GM18873 (cell line): ENCODE measurements around the gene APCDD1L.

Source experiments
- ATAC-seq: cut with Tn5 transposase; IDR thresholded peaks from one replicate; pipeline ENCODE4 v1.9.1; 2021; ENCODE audit warnings: mild to moderate bottlenecking, moderate library complexity, moderate number of reproducible peaks; ENCODE audit not compliant: unreplicated experiment, low FRiP score

APCDD1L gene

GRCh38 chr20:58515233-58516212 lies at the start of gene APCDD1L:
Gene APCDD1L (minus strand): TSS chr20:58515399. CDS start chr20:58514707, 692 bp downstream.
- no peak for ATAC-seq

GRCh38 chr20:58559368-58559729 lies 44.1 kb upstream of the APCDD1L start:
- ATAC-seq = no peak

GRCh38 chr20:58558486-58559367 lies 43.5 kb upstream of the APCDD1L start:
- ATAC-seq = no peak

- ATAC-seq = no peak
These were observed 42.6 kb upstream of the APCDD1L start for GRCh38 chr20:58557733-58558342.

GRCh38 chr20:58556961-58557360 lies 41.8 kb upstream of the APCDD1L start:
- no peak for ATAC-seq

- ATAC-seq = no peak
These were observed 40.0 kb upstream of the APCDD1L start for GRCh38 chr20:58555078-58555765.

GRCh38 chr20:58554541-58554940 lies 39.3 kb upstream of the APCDD1L start:
- ATAC-seq = no peak

GRCh38 chr20:58553841-58554240 lies 38.6 kb upstream of the APCDD1L start:
- no peak for ATAC-seq

- no peak for ATAC-seq
These were observed 38.0 kb upstream of the APCDD1L start for GRCh38 chr20:58553166-58553696.

GRCh38 chr20:58552366-58552934 lies 37.3 kb upstream of the APCDD1L start:
- ATAC-seq = no peak

GRCh38 chr20:58551631-58552030 lies 36.4 kb upstream of the APCDD1L start:
- ATAC-seq = no peak

- ATAC-seq = no peak
These were observed 35.3 kb upstream of the APCDD1L start for GRCh38 chr20:58550275-58551059.

GRCh38 chr20:58549231-58550209 lies 34.3 kb upstream of the APCDD1L start:
- no peak for ATAC-seq

GRCh38 chr20:58547623-58548475 lies 32.6 kb upstream of the APCDD1L start:
- no peak for ATAC-seq

GRCh38 chr20:58546756-58547622 lies 31.8 kb upstream of the APCDD1L start:
- ATAC-seq = no peak

- no peak for ATAC-seq
These were observed 31.2 kb upstream of the APCDD1L start for GRCh38 chr20:58546416-58546711.
